Activated CD4-positive, alpha-beta T cell treated with anti-CD3 and anti-CD28 coated beads, Interleukin-2, amount 50 U/mL, for 4 hours (primary cell): ENCODE measurements around the gene OTUD1.
"Not testable (repeated sequence)": the region's sequence is repeated elsewhere in the genome, so short reads cannot be mapped to it uniquely, and the experiment has no call there.

ENCODE experiments used
- DNase-seq, 2 experiments: peaks; one replicate each; pipeline ENCODE4 v3.0.0-alpha.2; 2020

Gene OTUD1, protein sequence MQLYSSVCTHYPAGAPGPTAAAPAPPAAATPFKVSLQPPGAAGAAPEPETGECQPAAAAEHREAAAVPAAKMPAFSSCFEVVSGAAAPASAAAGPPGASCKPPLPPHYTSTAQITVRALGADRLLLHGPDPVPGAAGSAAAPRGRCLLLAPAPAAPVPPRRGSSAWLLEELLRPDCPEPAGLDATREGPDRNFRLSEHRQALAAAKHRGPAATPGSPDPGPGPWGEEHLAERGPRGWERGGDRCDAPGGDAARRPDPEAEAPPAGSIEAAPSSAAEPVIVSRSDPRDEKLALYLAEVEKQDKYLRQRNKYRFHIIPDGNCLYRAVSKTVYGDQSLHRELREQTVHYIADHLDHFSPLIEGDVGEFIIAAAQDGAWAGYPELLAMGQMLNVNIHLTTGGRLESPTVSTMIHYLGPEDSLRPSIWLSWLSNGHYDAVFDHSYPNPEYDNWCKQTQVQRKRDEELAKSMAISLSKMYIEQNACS

DNA sequence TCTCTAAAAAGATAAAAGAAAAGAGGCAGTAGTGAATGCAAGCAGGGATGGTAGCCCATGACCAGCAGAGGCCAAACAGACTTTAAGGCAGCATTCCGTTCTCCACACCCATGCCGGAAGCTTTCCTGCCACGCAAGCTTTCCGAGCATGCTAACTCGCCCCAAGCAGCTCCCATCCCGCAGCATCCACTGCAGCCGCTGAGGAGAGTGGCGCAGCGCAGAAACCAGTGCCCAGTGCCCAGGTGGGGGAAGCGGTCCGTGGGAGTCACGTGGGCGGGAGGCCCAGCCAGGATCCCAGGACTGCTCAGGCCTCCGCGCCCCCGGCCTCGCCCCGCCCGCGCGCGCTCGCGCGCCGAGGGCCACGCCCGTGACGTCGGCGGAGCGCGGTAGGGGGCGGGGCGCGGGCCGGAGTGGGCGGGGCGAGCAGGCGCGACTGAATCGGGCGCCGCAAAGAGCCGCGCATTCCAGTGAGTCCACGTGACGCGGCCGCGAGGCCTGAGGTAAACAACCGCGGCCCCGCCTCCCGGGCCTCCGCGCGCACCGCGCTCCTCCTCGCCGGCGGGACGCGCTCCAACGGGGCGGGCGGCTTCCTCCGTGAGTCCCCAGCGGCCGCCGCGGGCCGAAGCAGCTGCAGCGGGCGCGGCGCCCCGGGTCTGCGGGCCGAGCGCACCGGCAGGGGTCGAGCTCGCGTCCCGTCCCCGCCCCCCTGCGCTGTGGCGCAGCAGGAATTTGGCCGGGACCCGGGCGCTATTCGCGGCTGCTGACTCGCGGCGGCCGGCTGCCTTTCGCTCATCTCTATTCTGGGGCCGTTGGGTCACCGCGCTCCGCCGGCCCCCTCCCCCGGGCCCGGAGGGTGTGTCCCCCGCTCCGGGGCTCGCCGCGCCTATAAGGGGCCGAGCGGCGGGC, at the start of gene OTUD1:
TSS of gene OTUD1 (plus strand) at position 529 of the 905 bp plus-strand sequence. CDS start 383 bp downstream, outside the sequence.
- DNase-seq, result peak; percentile 91

DNA sequence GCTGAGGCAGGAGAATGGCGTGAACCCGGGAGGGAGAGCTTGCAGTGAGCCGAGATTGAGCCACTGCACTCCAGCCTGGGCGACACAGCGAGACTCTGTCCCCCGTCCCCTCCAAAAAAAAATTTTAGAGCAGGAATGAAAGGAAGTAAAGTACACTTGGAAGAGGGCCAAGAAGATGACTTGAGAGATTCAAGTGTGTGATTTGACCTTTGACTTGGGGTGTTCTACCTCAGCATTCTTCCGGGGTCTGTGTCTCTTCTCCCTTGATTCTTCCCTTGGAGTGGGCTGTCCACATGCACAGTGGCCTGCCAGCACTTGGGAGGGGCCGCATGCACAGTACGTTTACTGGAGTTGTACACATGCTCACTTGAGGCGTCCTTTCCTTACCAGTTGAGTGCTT, 48.5 kb upstream of the OTUD1 start:
- not testable (repeated sequence) for DNase-seq

DNA sequence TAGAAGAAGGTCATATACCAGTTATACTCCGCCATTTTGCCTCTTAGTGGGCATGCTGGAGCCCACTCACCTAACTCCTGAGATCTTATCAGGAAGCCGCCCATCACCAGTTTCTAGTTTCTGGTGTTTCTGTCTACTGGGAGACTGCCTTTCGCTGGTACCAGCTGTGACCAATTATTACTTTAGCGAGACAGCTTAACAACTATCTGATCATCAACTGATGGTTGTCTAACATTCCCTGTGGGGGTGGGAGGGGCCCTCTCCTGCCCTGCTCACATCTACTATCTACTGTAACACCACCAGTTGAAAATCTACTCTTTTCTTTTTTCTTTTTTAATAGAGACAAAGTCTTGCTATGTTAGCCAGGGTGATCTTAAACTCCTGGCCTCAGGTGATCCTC, 48.1 kb upstream of the OTUD1 start:
- no peak for DNase-seq

DNA sequence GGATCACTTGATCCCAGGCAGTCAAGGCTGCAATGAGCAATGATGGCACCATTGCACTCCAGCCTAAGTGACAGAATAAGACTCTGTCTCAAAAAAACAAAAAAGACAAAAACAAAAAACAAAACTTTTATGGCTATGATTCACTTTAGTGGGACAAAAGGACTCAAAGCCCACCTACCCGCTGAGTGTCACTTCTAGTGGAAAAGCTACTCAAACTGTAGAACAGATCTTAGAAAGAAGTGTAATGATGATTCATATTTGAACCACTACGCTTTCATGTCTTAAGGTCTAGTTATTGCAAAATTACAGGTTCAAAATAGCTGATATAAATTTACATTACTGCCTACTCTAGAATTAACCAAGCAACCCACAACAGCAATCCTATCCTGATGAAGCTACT, 47.1 kb upstream of the OTUD1 start:
- no peak for DNase-seq

DNA sequence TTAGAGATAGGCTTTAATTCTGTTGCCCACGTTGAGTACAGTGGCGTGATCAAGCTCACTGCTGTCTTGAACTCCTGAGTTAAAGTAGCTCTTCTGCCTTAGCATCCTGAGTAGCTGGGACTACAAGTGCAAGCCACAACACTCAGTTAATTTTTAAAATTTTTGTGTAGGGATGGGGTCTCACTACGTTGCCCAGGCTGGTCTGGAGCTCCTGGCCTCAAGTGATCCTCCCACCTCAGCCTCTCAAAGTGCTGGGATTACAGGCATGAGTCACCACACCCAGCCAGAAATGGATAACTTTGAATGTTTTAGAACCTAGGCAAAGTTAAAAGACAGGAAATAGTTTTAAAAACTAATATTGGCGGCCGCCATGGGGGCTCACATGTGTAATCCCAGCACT, 43.9 kb upstream of the OTUD1 start:
- no peak for DNase-seq

DNA sequence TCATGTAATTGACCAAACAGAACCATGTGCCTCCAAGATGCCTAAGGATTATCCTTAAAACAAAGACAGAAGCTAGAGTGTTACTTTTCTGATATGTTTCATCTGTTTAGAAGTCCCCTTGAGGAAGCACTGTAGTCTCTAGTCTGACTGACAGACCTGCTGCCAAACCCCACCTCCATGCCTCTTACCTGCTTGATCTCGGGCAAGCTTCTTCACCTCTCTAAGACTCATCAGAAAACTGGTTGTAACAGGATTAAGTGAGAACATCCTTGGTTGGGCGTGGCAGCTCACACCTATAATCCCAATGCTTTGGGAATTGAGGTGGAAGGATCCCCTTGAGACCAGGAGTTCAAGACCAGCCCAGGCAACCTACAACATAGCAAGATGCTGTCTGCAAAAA, 42.2 kb upstream of the OTUD1 start:
- DNase-seq, result no peak

DNA sequence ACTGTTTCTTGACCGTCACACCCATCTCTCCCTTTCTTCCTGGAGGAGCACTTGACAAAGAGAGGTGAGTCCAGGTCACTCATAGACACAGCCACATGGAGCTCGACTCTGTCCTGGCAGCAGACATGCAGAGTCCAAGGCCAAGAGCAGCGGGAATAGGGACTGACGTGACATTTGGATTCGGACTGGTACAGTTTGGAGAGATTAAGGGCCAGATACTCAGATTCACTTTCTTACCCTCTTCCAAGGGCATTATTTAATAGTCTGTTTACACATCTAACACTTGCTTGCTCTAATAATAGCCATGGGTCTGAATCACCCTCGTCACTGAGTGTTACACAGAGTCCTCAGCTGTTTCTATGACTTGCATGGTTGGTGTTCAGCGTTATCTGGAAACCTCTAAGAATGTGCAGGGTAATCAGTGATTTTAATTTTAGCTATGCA, 39.2 kb upstream of the OTUD1 start:
- no peak for DNase-seq

DNA sequence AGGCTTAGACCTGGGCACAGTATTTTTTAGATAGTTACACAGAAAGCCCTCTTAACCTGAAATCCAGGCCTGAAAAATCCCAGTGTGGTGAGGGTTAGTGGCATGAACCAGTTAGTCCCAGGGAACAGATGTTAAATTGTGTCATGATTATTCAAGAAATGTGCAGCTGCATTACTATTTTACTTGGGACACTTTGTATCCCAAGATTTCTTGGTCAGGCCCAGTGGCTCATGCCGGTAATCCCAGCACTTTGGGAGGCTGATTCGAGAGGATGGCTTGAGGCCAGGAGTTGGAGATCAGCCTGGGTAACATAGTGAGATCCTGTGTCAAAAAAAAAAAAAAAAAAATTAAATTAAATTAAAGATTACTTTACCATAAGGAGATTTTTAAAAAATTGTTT, 36.0 kb upstream of the OTUD1 start:
- DNase-seq, result no peak

DNA sequence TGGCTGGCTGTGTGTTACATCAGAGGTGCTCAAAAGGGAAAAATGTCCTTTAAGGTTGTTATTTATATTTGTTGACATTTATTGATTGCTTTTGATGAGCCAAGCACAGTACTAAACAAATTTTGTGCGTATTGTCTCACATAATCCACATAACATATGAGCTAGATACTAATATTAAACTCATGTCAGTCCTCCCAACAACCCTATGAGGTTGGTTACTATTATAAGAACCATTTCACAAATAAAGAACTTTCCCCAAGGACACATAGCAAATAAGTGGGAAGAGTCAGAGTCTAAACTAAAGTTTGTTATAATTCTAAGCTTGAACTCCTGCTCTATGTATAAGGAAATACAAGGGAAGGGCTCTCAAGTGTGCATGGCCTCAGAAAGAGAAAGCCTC, 35.6 kb upstream of the OTUD1 start:
- no peak for DNase-seq

DNA sequence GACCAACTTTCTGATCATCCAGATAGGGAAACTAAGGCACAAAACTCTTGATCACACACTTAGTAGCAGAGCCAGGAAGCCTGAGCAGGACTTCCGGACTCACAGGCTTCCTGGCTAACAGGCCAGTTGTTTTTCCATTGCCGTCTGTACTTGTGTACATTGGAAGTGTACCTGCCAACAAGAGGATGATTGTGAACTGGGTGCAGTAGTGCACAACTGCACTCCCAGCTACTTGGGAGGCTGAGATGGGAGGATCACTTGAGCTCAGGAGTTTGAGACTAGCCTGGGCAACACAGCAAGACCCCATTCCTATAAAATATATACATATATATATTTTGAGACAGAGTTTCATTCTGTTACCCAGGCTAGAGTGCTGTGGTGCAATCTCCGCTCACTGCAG, 35.2 kb upstream of the OTUD1 start:
- DNase-seq, result no peak

DNA sequence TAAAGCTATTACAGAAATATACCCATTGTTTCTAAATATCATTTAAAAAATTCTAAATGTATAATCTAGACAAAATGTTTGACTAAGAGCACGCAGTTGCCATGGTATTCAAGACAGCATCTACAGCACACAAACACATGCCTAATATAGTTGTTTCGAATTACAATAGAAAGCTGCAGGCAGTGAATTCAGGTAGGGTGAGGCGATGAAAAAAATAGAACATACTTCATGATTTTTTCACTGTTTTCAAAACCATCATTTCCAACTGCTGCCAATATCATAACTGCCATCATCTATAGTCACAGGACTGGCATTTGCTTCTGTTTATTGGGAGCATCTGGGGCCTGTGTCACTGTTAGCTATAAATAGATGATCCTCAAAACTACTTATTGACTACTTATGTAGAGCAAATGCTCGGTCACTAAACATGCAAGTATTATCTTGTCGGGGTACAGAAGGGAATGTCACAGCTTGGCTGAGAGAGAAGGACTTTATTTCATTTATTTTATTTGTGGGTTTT, 34.4 kb upstream of the OTUD1 start:
- DNase-seq, result no peak

DNA sequence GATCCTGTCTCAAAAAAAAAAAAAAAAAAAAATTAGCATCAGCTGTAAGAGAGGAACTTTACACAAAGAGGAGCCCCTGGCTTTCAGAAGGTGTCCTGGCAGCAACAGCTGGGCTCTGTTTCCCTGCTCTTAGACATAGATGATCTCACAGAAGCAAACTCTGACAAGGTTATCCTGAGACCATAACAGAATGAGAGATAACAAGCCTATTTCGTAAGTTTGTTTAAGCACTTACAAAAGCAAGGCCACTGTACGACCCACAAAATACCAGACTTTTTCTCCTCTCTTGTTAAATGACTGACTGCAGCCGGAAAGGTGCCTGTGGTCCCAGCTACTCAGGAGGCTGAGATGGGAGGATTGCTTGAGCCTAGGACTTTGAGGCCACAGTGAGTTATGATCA, 33.3 kb upstream of the OTUD1 start:
- no peak for DNase-seq

DNA sequence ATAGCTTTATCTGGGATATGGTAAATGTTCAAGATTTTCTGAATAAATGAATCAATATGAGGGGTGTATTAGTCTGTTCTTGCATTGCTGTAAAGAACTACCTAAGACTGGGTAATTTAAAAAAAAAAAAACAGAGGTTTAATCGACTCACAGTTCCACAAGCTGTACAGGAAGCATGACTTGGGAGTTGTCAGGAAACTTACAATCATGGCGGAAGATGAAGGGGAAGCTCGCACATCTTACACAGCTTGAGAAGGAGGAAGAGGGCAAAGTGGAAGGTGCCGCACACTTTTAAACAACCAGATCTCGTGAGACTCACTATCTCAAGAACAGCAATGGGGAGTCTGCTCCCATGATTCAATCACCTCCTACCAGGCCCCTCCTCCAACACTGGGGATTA, 32.5 kb upstream of the OTUD1 start:
- no peak for DNase-seq

DNA sequence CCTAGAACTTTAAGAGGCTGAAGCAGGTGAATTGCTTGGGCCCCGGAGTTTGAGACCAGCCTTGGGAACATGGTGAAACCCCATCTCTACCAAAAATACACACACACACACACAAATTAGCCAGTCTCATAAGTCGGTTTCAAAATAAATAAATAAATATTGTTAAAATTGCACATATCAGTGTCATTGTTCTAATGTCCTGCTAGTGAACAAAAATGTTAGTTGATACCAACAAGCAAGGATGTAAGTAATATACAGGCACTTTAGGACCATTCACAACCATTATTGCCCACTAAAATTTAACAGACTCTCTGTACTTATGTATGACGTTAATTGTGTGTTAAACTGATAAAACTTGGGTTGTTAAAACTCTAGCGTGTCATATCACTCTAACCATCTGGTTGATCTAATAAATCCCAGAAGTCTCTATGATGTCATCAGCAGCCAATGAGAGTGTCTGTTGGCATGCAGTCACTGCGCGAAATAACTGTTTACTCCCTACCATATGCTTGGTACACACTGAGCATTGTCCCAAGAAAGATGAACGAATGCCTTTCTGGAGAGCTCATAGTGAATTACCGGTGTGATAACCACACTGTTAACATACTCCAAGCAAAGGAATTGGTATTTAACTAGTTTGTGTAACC, 30.4 kb upstream of the OTUD1 start:
- no peak for DNase-seq

DNA sequence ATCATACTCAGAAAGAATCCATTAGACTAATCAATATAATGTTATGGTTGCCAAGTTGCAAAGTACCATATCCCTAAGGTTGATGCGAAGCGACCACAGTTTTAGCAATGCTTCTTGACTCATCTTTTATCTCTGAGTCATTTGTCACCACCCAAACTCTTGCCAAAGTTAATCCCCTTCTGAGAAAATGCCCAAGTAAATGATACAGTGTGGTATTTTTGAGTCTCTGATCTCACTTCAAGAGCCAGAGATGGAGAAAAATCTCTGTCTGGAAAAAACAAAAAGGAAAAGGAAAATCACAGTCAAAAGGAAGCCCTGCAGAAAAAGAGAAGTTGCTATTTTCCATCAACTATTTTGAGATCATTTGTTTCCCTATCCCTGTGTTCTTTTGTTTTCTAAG, 26.7 kb upstream of the OTUD1 start:
- DNase-seq, result no peak

DNA sequence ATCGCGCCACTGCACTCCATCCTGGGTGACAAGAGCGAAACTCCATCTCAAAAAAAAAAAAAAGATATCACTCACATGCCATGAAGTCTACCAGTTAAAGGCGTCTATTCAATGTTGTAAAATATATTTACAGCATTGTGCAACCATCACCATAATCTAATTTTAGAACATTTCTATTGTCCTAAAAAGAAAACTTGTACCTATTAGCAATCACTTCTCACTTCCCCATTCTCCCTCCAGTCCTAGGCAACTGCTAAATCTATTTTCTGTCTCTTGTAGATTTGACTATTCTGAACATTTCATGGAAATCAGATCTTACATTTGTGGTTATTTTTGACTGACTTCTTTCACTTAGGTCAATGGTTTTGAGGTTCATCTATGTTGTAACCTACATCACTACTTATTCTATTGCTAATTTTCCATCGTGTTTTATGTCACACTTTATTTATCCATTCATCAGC, 25.2 kb upstream of the OTUD1 start:
- DNase-seq, result no peak

DNA sequence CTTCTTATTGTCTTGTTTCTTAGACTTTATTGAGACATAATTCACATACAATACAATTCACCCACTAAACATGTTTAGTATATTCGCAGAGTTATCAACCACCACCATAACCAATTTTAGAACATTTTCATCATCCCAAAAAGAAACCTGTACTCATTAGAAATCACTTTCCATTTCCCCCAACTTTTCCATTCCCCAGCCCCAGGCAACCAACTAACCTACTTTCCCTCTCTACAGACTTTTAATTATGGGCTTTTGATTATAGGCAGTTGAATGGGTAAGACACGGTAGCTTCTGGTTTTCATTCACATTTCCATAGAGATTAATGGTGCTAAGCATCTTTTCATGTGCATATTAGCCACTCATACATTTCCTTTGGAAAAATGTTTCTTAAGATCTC, 24.2 kb upstream of the OTUD1 start:
- DNase-seq, result no peak

DNA sequence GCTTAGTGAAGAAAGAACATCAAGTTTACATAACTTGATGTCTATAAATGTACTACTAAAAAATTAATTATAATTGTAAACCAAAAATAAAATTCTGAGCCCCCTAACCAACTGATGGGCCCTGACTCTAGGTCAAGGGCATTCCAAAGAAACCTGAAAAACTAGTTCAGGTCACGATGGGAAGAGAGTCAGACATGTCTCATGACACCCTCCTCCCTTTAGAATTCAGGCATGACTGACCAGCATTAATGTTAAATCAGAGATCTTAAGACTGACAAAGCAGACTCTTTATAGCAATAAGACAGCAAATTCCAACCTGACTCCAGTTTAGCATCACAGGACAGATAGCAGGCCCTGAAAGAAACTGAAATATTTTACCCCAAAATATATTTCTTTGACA, 21.6 kb upstream of the OTUD1 start:
- DNase-seq, result no peak

DNA sequence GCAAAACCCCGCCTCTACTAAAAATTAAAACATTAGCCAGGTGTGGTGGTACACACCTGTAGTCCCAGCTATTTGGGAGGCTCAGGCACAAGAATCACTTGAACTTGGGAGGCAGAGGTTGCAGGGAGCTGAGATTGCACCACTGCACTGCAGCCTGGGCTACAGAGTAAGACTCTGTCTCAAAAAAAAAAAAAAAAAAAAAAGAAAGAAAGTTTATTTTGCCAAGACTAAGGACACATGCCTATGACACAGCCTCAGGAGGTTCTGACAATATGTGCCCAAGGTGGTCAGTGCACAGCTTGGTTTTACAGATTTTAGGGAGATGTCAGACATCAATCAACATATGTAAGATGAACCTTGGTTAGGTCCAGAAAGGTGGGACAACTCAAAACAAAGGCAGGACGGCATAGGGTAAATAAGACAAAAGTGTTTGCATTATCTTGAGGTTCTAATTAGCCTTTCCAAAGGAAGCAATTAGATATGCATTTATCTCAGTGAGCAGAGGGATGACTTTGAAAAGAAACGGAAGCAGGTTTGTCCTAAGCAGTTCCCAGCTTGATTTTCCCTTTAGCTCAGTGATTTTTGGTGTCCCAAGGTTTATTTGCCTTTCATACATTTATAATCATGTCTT, 20.7 kb upstream of the OTUD1 start:
- no peak for DNase-seq

DNA sequence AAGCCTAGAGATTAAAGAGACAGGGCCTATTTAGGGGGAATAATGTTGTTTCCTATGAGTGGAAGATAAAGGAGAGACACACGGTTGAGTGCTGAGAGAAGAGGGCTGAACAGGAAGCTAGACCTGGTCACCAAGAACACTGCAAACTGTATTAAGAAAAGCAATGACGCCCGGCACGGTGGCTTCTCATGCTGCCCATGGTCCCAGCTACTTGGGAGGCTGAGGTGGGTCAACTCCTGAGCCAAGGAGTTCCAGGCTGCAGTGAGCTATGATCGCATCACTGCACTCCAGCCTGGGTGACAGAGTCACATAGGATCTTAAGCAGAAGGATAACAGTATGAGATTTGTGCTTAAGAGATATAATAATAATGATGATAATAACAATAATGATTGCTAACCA, 19.7 kb upstream of the OTUD1 start:
- no peak for DNase-seq

DNA sequence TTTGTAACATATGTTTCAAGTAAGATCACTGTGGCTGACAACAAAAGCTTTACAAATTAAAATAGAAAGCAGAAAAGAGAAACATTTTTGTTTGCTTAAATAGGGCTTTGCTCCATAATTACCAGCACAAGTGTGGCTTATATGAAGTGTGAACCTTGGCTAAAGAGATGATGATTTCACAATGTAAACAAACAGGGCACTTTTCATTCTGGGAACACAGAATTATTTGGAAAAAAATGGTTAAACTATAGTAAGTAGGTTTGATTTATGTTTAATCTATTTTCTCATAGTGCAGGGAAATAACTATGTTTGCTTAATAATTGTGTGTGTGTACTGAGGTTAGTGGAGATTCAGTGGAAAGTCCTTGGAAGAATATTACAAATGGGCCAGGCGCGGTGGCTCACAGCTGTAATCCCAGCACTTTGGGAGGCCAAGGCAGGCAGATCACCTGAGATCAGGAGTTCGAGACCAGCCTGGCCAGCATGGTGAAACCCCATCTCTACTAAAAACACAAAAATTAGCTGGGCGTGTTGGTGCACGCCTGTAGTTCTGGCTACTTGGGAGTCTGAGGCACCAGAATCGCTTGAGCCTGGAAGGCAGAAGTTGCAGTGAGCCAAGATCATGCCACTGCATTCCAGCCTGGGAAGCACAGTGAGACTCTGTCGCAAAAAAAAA, 19.1 kb upstream of the OTUD1 start:
- DNase-seq, result no peak

DNA sequence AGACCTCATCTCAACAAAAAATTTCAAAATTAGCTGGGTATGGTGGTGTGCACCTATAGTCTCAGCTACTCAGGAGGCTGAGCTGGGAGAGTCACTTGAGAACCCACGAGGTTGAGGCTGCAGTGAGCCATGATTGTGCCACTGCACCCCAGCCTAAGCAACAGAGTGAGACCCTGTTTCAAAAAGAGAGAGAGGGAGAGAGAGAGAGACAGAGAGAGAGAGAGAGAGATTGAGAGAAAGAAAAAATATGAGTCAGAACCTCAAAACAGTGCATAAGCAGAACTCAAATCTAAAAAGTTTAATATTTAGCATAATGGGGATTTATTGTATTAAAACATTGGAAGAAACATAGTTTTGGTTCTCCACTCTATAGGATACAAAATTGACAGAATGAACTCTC, 17.5 kb upstream of the OTUD1 start:
- no peak for DNase-seq
